GM15510 (cell line): ENCODE results near the gene RELN.

Experiments
- POLR2A ChIP-seq: IDR thresholded peaks from 3 replicates; pipeline ENCODE4 v1.6.1; 2011; ENCODE audit warnings: borderline replicate concordance; ENCODE audit not compliant: insufficient read length; ENCODE audit errors: extremely low read depth

The RELN gene

GRCh38 chr7:103525937-103526336 lies 463.5 kb downstream of the RELN start:
- TF ChIP-seq POLR2A = no peak

GRCh38 chr7:103524042-103524907 lies 465.2 kb downstream of the RELN start:
- TF ChIP-seq POLR2A = no peak

GRCh38 chr7:103521937-103522336 lies 467.5 kb downstream of the RELN start:
- TF ChIP-seq POLR2A = no peak

- no peak for TF ChIP-seq POLR2A
Observed at GRCh38 chr7:103504505-103505135, 484.8 kb downstream of the RELN start.

- no peak for TF ChIP-seq POLR2A
Observed at GRCh38 chr7:103501206-103501605, 488.3 kb downstream of the RELN start.

GRCh38 chr7:103499976-103500375 lies 489.5 kb downstream of the RELN start:
- TF ChIP-seq POLR2A = no peak

- no peak for TF ChIP-seq POLR2A
Observed at GRCh38 chr7:103487419-103487818, 502.0 kb downstream of the RELN start.

- no peak for TF ChIP-seq POLR2A
Observed at GRCh38 chr7:103480771-103481170, 508.7 kb downstream of the RELN start.

- no peak for TF ChIP-seq POLR2A
Observed at GRCh38 chr7:103474956-103475355, 514.5 kb downstream of the RELN start.

GRCh38 chr7:103469095-103469948 lies 520.1 kb downstream of the RELN start:
- TF ChIP-seq POLR2A = no peak

GRCh38 chr7:103466814-103467213 lies 522.6 kb downstream of the RELN start:
- TF ChIP-seq POLR2A = no peak

- TF ChIP-seq POLR2A = no peak
Observed at GRCh38 chr7:103462358-103462757, 527.1 kb downstream of the RELN start.

- TF ChIP-seq POLR2A = no peak
Observed at GRCh38 chr7:103447073-103447960, 542.1 kb downstream of the RELN start.

GRCh38 chr7:103446049-103446520 lies 543.4 kb downstream of the RELN start, which contains the start of gene SLC26A5:
Gene SLC26A5, minus strand, starts transcription at chr7:103446207. Its CDS starts 24,693 bp downstream, at chr7:103421514.
- no peak for TF ChIP-seq POLR2A
